ENCODE data around the gene MYF6. TPM values are rescaled to one million over a fixed set of nuclear protein-coding genes. Genes with fewer than 3 reads are reported as not detected.

Gene MYF6
- not detected for total RNA-seq (2021; ENCODE audit: unreplicated experiment)
- not detected in 2 replicates for polyA plus RNA-seq (2012)
- not detected for Bru-seq, nascent RNA
- BruChase-seq, experiment 1, labeled RNA remaining after a 6-hour chase, result not detected
- BruChase-seq, experiment 2, labeled RNA remaining after a 2-hour chase, result not detected
- long read RNA-seq, result 0 reads

- H3K4me1 ChIP-seq (ENCODE audit: control insufficient read depth in 1 of 2, insufficient read depth in 2 of 2, low read length in 2 of 2), result peaks cover 0 to 11% of the 10 kb centered on the region in 2 experiments; a peak in 2 of 4 replicates
- BruUV-seq (replicated peaks), result no TSS peak
- ChIA-PET POLR2A (no interaction called here), CTCF (no interaction called here), RAD21 (ENCODE audit: low non-redundant PET in 1 of 2, low total read pairs in 2 of 2, uncharacterized antibody in 2 of 2, unreplicated experiment in 2 of 2) (no interaction called here)
- H3K27ac ChIP-seq (ENCODE audit: low read depth, low read length), result no peak within 1 kb of the TSS
- no peaks in the 10 kb centered on the region for H3K9me2 ChIP-seq (ENCODE audit: insufficient read depth)
- no peak within 1 kb of the TSS for H3K4me3 ChIP-seq (replicated peaks in 1 of 2; ENCODE audit: low read depth in 1 of 2, low read length in 2 of 2)
- no peak within 1 kb of the TSS for H3K4me2 ChIP-seq (ENCODE audit: low read length)
- H3K79me2 ChIP-seq (ENCODE audit: insufficient read depth, low read length), result no peaks in the 10 kb centered on the region
- no peaks in the 10 kb centered on the region for H4K20me1 ChIP-seq (ENCODE audit: insufficient read depth)
- H3K9me3 ChIP-seq (ENCODE audit: control insufficient read depth in 1 of 2, insufficient read depth in 1 of 2, low read depth in 1 of 2, low read length in 2 of 2), result no peaks in the 10 kb centered on the region
- no peaks in the 10 kb centered on the region for H3K27me3 ChIP-seq (ENCODE audit: insufficient read depth, low read length)
- no peak within 1 kb of the TSS for H3K9ac ChIP-seq (ENCODE audit: low read length)
- no peak for DNase-seq (ENCODE audit: low read depth, low spot score)
- TF ChIP-seq EGR1 (IDR thresholded peaks at IDR 0.05; ENCODE audit: low read depth), result no peak
- TF ChIP-seq CBX3 (IDR thresholded peaks at IDR 0.05; ENCODE audit: low read depth), result no peak
- no peak for TF ChIP-seq FOSL1 (IDR thresholded peaks at IDR 0.05; ENCODE audit: low read depth)
- TF ChIP-seq YY1 (IDR thresholded peaks at IDR 0.05; ENCODE audit: extremely low read depth, insufficient replicate concordance, low read depth, low read length), result no peak
- no peak for TF ChIP-seq POLR2AphosphoS5 (IDR thresholded peaks at IDR 0.05; ENCODE audit: low read depth, low read length)
- no peak for TF ChIP-seq CEBPB (IDR thresholded peaks at IDR 0.05; ENCODE audit: low read depth)
- no peak for TF ChIP-seq MAX (IDR thresholded peaks at IDR 0.05)
- no peak for TF ChIP-seq EZH2 (IDR thresholded peaks at IDR 0.05)
- TF ChIP-seq SRF (IDR thresholded peaks at IDR 0.05; ENCODE audit: low read depth), result no peak
- TF ChIP-seq JUND (IDR thresholded peaks at IDR 0.05), result no peak
- TF ChIP-seq TCF7L2 (IDR thresholded peaks at IDR 0.05; ENCODE audit: borderline replicate concordance, extremely low read depth, insufficient read depth, insufficient read length), result no peak
- no peak for TF ChIP-seq REST (IDR thresholded peaks at IDR 0.05; ENCODE audit: low read depth)
- no peak for TF ChIP-seq ZNF274 (IDR thresholded peaks at IDR 0.05; ENCODE audit: low read depth, low read length)
- TF ChIP-seq ATF3 (IDR thresholded peaks at IDR 0.05), result no peak
- no peak for TF ChIP-seq POLR2A (IDR thresholded peaks at IDR 0.05; ENCODE audit: borderline replicate concordance, extremely low read depth, insufficient read depth, insufficient read length)
- no peak for TF ChIP-seq SP1 (IDR thresholded peaks at IDR 0.05; ENCODE audit: low read depth)
- TF ChIP-seq ZBTB33 (IDR thresholded peaks at IDR 0.05; ENCODE audit: extremely low read depth, insufficient replicate concordance, low read length), result no peak
- no peak for ATAC-seq
- no peak within 1 kb of the TSS for H2AFZ ChIP-seq (ENCODE audit: low read depth, low read length, poor library complexity, severe bottlenecking)
- no peaks in the 10 kb centered on the region for H3K36me3 ChIP-seq (ENCODE audit: control insufficient read depth in 1 of 2, insufficient read depth in 2 of 2, low read length in 2 of 2)
- intact Hi-C loops (cut with micrococcal nuclease), result no loop called here
Observed at GRCh38 chr12:80707126-80707829, at the start of gene MYF6. Gene MYF6, plus strand, starts transcription at chr12:80707634. Its CDS starts 86 bp downstream, at chr12:80707720.
